NCI-H1930 (cell line): ENCODE measurements around the gene ZFHX3.

ENCODE experiments used
- DNase-seq, 2 experiments: peaks; one replicate each; lab custom pipeline; 2025; lab: John Stamatoyannopoulos, UW

The ZFHX3 gene

GRCh38 chr16:73068541-73069401, 20.8 kb upstream of the ZFHX3 start:
- no peak for DNase-seq

GRCh38 chr16:73067671-73068540, 20.0 kb upstream of the ZFHX3 start:
- DNase-seq = no peak

GRCh38 chr16:73066927-73067670, 19.2 kb upstream of the ZFHX3 start:
- DNase-seq = no peak

- no peak for DNase-seq
Measured at GRCh38 chr16:73066331-73066926, 18.5 kb upstream of the ZFHX3 start.

- DNase-seq = no peak
Measured at GRCh38 chr16:73065632-73066330, 17.9 kb upstream of the ZFHX3 start.

GRCh38 chr16:73064994-73065545, 17.1 kb upstream of the ZFHX3 start:
- DNase-seq = no peak

GRCh38 chr16:73064212-73064993, 16.5 kb upstream of the ZFHX3 start:
- no peak for DNase-seq

GRCh38 chr16:73063854-73064211, 15.9 kb upstream of the ZFHX3 start:
- no peak for DNase-seq

GRCh38 chr16:73062743-73063733, 15.1 kb upstream of the ZFHX3 start:
- no peak for DNase-seq

- no peak for DNase-seq
Measured at GRCh38 chr16:73062001-73062616, 14.2 kb upstream of the ZFHX3 start.

- DNase-seq = no peak
Measured at GRCh38 chr16:73060892-73061490, 13.1 kb upstream of the ZFHX3 start.

GRCh38 chr16:73059779-73060615, 12.1 kb upstream of the ZFHX3 start:
- DNase-seq = no peak

- DNase-seq = peak; percentile 45
Measured at GRCh38 chr16:73058616-73059409, 10.9 kb upstream of the ZFHX3 start.

- DNase-seq = no peak
Measured at GRCh38 chr16:73058221-73058615, 10.3 kb upstream of the ZFHX3 start.

GRCh38 chr16:73057291-73058210, 9.6 kb upstream of the ZFHX3 start:
- peak in 1 of 2 experiments; percentile 9 for DNase-seq
